Gastrocnemius medialis (tissue), 4 donors: ENCODE measurements around the gene FBXL22.

ENCODE experiments used
- POLR2A ChIP-seq, 2 donors: fragments of 450-650 bp; IDR thresholded peaks; one replicate each; pipeline ENCODE4 v1.6.1; 2017; ENCODE audit warnings: antibody characterized with exemption in 2 of 2, mild to moderate bottlenecking in 2 of 2, moderate library complexity in 2 of 2
- TF ChIP-seq, protein P1 (sequence below), 5 experiments: fragments of 450-650 bp in 3 of 5; fragments of 200-600 bp in 2 of 5; sonication (generic) in 2 of 5; IDR thresholded peaks in 4 of 5; conservative IDR thresholded peaks in 1 of 5; 1 replicate in 4 of 5; 2 replicates in 1 of 5; pipeline ENCODE4 v1.5.1; 2016 to 2019; ENCODE audit warnings: antibody characterized with exemption in 5 of 5, mild to moderate bottlenecking in 3 of 5, moderate library complexity in 3 of 5

- TF ChIP-seq, protein P1, sequence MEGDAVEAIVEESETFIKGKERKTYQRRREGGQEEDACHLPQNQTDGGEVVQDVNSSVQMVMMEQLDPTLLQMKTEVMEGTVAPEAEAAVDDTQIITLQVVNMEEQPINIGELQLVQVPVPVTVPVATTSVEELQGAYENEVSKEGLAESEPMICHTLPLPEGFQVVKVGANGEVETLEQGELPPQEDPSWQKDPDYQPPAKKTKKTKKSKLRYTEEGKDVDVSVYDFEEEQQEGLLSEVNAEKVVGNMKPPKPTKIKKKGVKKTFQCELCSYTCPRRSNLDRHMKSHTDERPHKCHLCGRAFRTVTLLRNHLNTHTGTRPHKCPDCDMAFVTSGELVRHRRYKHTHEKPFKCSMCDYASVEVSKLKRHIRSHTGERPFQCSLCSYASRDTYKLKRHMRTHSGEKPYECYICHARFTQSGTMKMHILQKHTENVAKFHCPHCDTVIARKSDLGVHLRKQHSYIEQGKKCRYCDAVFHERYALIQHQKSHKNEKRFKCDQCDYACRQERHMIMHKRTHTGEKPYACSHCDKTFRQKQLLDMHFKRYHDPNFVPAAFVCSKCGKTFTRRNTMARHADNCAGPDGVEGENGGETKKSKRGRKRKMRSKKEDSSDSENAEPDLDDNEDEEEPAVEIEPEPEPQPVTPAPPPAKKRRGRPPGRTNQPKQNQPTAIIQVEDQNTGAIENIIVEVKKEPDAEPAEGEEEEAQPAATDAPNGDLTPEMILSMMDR (IDR thresholded peaks at IDR 0.05 in 4 of 5, conservative IDR thresholded peaks at IDR 0.05 in 1 of 5) = no peak
- TF ChIP-seq POLR2A (IDR thresholded peaks at IDR 0.05) = no peak
Measured at GRCh38 chr15:63555507-63555906, 41.7 kb upstream of the FBXL22 start.
